Left lobe of liver (tissue), 2 donors: Measurements from ENCODE around the gene PPP1R3A. TPM values are rescaled to one million over a fixed set of nuclear protein-coding genes. Genes with fewer than 3 reads are reported as not detected.
"Not testable (repeated sequence)": the region's sequence is repeated elsewhere in the genome, so short reads cannot be mapped to it uniquely, and the experiment has no call there.

Experiments used
- ATAC-seq: fragments of 200-7000 bp; cut with Tn5 transposase; one replicate; pipeline ENCODE4 v1.9.1; 2020; ENCODE audit warnings: mild to moderate bottlenecking, moderate library complexity
- DNase-seq: peaks from one replicate; pipeline ENCODE4 v3.0.0-alpha.2; 2020; ENCODE audit warnings: low spot score
- total RNA-seq: library from RNA; stranded (reverse); gene quantifications from one replicate; pipeline ENCODE4 v1.2.1, GENCODE V29; 2021
- donor health status: DM: no; HTN: no; CAD: no; lungs with moderate emphysema.
- donor health status: DM: no; HTN: yes; CAD: no.

Gene PPP1R3A, protein sequence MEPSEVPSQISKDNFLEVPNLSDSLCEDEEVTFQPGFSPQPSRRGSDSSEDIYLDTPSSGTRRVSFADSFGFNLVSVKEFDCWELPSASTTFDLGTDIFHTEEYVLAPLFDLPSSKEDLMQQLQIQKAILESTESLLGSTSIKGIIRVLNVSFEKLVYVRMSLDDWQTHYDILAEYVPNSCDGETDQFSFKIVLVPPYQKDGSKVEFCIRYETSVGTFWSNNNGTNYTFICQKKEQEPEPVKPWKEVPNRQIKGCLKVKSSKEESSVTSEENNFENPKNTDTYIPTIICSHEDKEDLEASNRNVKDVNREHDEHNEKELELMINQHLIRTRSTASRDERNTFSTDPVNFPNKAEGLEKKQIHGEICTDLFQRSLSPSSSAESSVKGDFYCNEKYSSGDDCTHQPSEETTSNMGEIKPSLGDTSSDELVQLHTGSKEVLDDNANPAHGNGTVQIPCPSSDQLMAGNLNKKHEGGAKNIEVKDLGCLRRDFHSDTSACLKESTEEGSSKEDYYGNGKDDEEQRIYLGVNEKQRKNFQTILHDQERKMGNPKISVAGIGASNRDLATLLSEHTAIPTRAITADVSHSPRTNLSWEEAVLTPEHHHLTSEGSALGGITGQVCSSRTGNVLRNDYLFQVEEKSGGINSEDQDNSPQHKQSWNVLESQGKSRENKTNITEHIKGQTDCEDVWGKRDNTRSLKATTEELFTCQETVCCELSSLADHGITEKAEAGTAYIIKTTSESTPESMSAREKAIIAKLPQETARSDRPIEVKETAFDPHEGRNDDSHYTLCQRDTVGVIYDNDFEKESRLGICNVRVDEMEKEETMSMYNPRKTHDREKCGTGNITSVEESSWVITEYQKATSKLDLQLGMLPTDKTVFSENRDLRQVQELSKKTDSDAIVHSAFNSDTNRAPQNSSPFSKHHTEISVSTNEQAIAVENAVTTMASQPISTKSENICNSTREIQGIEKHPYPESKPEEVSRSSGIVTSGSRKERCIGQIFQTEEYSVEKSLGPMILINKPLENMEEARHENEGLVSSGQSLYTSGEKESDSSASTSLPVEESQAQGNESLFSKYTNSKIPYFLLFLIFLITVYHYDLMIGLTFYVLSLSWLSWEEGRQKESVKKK
- total RNA-seq = not detected

DNA sequence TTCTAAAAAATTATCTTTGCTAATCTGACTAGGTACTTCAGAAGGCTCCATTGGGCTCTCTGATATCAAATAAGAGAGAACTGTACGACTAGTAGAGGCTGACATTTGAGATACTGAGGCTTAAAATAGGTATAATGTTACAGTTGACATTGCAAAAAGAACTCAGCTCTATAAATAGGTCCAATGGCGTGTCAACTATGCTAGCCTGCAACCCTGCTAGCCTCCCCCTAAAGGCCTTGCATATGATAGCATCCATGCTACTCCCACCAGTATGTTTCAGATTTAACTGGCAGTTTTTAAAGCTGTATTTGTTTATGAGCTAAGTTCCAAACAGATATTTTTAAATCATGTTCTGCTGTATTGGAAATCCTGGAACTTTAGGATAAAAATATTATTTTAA, at the start of gene PPP1R3A:
PPP1R3A (minus strand) TSS at position 64 of the 400 bp plus-strand sequence; CDS start at position 51, 13 bp downstream.
- DNase-seq = no peak

DNA sequence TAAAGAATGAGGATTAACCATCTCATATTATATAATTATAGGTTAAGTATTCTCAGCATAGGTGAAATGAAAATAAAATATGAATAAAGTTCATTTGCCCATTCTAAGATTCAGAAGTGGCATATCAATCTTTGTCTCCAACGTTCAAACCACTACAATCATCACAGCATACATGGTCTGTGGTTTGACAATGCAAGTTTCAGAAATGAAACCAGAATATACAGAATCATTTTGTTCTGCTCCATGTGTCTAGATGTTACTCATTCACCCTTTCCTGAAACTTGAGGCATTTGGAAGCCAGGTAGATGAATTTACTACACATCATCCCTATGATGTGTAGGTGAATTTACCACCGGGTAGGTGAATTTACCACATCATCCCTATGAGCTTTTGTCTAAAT, 44.5 kb upstream of the PPP1R3A start:
- ATAC-seq (no peak), DNase-seq (no peak)

More for the DNA sequence above, at the start of gene PPP1R3A:
- no peak for ATAC-seq

DNA sequence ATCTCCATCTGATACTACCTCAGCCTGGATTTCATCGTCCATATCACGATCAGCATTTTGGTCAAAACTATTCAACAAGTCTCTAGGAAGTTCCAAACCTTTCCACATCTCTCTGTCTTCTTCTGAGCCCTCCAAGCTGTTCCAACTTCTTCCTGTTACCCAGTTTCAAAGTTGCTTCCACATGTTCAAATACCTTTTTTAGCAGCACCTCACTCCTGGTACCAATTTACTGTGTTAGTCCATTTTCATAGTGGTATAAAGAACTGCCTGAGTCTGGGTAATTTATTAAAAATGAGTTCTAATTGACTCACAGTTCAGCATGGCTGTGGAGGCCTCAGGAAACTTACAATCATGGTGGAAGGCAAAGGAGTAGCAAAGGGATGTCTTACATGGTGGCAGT, 41.1 kb upstream of the PPP1R3A start:
- DNase-seq (no peak), ATAC-seq (no peak)

DNA sequence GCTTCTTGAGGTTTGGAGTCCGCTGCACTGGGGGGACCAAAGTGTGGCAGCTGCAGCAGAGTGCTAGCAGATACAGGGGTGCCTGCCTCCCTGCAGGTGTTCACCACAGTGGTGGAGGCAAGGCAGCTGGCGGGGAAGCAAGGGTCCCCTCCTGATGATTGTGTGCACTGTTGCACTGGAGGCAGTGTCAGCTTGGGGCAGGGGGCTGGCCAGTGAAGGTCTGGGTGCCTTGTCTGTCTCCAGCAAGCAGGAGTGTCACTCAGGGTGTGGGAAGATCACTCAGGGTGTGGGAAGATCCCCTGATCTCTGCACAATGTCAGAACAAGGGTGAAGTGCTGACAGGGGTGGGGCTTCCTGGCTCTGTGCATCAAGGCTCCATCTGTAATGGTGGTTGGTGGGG, 36.3 kb upstream of the PPP1R3A start:
- ATAC-seq = no peak
- DNase-seq = no peak

DNA sequence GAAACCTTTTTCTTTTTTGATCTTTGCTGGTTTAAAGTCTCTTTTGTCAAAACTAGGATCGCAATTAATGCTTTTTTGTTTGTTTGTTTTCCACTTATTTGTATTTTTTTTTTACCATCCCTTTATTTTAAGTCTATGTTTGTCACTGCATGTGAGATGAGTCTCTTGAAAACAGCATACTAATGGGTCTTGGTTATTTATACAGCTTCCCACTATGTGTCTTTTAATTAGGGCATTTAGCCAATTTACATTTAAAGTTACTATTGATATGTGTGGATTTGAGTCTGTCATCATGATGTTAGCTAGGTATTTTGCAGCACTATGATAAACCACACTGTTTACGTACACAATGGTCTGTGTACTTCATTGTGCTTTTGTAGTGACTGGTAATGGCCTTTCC, 34.7 kb upstream of the PPP1R3A start:
- DNase-seq = no peak
- no peak for ATAC-seq

DNA sequence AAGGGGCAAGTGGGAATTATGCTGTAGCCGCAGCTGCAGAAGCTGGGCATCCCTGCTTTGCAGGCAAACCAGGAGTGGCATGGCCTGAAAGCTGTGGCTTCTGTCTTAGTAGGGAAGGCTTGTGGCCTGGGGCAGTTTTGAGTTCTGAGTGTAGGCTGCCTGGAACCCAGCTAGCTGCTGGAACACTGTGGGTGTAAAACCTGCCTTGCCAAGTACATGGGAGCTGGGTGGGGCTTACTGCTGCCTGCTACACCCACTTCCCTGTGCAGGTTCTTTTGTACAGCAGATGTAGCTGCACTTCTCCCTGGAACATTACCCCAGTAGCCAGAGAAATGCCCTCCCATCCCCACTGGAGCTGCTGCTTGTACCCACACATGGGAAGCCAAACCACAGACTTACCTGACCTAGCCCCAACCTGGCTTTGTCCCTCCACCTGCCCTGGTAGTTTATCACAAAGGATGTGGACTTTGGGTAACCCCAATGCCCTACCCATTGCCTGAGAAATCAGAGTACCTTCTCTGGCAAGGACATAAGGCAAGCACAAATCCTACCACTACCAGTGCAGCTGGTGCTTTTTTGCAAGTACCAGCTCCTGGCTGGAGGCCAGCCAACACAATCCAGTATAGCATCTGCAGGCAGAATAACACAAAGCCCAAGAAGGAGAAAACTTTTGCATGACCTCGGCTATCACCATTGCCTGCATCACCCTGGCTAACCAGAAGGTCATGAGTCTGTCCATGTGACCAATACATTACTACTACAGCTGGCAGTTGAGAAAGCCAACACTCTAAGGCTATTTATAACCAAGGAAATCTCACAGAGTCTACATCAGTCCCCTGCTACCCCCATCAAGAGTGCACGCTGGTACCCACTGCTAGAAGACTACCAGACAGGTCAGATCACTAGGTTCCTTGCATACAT, 26.5 kb upstream of the PPP1R3A start:
- DNase-seq = no peak
- no peak for ATAC-seq

DNA sequence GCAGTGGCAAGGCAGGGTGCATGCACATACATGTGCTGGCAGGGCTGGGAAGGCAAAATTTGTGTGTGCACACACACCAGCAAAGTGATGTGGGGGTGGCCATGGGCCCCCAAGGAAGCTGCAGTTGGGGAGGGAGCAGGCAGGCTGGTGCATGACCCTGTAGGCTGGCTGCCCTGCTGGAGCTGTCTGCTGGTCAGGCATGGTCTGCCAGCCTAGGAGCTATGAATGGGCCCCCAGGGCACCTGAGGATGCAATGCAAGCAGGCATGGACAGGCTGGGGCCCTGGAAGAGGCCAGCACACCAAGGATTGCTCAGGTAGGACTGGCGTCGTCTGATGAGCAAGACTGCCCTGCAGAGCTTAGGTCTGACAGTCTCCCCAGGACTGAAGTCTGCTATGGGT, 18.2 kb upstream of the PPP1R3A start:
- DNase-seq (no peak), ATAC-seq (no peak)

DNA sequence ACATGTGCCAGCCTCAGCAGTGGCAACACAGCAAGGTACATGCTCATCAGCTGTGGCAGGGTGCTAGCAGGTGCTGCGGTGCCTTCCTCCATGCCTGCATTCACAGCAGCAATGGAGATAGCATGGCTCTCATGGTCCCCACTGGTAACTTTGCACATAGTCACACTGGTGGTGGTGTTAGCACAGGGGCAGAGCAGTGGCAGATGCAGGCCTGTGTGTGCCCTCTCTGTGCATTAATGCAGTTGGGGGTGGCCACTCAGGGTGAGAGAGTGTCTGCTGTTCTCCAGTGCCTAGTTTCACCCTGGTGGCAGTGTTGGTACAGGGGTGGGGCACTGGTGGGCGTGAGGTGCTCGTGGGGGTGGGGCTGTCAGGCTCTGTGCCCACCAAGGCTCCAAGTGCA, 17.7 kb upstream of the PPP1R3A start:
- DNase-seq (no peak), ATAC-seq (no peak)

DNA sequence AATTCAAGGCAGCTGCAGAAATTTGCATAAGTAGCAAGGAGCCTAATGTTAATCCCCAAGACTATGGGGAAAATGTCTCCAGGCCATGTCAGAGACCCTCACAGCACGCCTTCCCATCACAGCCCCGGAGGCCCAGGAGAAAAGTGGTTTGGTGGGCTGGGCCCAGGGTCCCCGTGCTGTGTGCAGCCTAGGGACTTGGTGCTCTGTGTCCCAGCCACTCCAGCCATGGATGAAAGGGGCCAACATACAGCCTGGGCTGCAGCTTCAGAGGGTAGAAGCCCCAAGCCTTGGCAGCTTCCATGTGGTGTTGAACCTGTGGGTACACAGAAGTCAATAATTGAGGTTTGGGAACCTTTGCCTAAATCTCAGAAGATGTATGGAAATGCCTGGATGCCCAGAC, 10.6 kb upstream of the PPP1R3A start:
- ATAC-seq, DNase-seq: not testable (repeated sequence)

DNA sequence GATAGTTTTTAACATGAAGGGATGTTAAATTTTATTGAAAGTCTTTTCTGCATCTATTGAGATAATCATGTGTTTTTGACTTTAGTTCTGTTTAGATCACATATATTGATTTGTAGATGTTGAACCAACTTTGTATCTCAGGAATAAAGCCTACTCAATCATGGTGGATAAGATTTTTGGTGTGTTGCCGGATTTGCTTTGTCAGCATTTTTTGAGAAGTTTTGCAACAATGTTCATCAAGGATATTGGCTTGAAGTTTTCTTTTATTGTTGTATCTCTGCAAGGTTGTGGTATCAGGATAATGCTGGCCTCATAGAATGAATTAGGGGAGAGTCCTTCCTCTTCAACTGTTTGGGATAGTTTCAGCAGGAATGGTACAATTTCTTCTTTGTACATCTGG, 9.3 kb upstream of the PPP1R3A start:
- ATAC-seq (no peak), DNase-seq (no peak)

DNA sequence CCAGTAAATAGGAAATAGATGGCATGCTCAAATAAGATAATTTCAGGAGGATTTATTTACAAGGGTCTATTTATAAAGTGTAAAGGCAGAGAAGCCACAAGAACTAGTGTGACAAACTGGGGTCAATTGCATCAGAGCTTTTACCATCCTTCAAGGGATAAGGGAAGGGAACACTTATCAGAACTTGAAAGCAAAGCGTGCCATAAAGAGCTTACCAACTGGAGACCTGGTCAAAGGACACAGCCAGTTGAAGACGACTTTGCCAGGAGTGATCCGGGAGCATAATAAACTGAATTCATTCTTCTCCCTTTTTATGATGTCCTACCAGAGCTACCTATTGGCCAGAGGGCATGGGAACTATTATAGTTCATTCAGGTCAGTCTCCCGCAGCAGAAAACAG, 3.2 kb upstream of the PPP1R3A start:
- DNase-seq (no peak), ATAC-seq (no peak)

DNA sequence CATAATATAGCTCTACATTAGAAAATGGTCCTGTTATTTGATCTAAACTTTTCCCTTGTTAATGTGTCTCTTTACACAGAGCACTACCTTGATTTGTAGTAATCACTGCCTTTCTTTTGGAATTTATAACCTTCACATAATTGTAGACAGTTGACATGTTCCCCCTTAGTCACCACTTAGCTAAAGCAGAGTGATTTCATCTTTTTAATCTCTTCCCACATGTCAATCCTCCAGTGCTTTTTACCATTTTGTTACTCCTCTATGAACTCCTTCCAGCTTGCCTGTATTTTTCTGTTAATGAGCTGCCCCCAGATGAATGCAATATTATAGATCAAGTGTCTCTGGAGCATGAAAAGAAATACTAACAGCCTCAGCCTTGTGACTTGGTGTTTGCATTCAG, 2.6 kb upstream of the PPP1R3A start:
- ATAC-seq (no peak), DNase-seq (no peak)

DNA sequence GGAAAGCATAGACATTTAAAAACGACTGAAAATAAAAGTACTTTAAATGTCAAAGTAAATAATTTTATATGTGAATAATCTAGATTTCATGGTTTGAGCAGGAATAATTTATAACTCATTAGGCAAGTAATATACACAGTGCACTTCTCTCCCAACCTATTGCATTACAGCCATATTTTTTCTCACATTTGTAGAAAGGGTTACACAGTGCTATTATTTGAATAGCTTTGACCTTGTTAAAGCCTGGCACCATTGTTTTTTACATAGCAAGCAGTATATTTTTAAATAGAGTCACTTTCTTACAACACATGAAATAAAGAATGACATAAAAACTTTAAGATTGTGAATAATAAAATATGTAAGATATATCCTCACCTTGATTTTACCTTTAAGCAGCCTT, 969 bp downstream of the PPP1R3A start:
- no peak for DNase-seq
- ATAC-seq = no peak

DNA sequence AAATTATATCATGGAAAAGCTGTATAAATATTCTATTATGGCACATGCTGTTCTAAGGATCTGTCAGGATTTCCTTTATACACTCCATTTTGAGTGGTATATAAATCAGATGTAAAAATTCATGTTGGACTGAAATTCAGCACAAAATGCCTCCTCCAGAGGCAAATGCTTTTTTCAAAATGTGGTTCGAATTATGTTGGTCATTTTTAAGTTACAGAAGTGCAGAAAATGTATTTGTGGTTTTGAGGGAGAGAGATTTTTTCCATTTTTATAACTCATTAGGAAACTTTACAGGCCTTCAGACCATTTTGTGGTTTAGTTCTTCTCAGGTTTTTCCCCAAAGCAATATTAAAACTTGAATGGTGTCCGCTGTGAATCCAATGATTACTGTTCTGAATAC, 2.9 kb downstream of the PPP1R3A start:
- no peak for ATAC-seq

DNA sequence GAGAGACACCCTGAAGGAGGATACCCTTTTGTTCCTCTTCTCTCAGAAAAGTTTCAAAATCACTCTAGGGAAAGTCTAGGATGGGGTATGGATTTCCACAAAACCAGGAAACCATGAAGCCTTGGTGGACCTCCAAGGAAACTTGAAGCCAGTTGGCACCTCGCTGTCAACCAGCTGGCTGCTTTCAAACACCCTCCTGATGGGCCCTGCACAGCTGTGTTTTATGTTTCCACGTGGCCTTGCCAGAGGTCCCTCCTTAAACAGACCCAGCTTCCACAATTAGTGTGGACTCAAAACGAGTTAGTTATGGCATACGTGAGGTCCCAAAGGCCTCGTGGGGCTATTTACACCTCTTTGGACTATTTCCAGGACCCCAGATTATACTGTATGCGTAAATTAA, 5.9 kb downstream of the PPP1R3A start:
- DNase-seq (no peak), ATAC-seq (no peak)

More for the DNA sequence above, 2.9 kb downstream of the PPP1R3A start:
- DNase-seq = no peak

DNA sequence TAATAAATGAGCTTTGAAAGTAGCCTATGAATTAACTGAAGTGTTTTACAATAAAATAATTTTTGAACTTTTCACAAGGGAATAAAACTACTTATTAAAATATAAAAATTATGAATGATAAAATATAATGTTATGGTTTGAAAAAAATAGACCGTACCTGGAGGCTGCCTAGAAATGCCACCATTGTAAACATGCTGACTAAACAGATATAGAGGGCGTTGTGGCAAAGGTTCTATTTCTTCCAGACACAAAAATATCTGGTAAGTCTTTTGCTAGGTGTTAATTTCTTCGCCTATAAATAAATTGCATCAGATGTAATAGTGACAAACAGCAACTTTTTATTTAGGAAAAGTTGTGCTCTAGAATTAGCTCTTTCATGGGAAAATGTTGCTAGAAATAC, 11.2 kb downstream of the PPP1R3A start:
- ATAC-seq = no peak
- no peak for DNase-seq

DNA sequence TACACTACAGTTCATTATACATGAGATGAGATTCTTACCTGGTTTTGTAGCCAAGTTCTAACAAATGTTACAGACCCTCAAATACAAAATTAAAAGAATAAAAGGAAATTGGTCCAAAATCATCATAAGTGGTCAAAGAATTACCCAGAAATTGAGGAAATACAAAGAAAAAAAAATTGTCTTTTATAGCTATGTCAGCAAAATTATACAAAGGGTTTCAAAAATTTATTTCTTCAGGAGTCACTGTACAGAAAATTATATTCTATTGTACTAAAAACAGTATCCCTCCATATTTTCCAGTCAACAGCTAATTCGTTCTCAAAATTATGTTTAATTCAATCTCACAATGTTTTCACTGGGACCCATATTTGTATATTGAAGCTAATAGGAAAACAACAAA, 14.3 kb downstream of the PPP1R3A start:
- DNase-seq (no peak), ATAC-seq (no peak)

DNA sequence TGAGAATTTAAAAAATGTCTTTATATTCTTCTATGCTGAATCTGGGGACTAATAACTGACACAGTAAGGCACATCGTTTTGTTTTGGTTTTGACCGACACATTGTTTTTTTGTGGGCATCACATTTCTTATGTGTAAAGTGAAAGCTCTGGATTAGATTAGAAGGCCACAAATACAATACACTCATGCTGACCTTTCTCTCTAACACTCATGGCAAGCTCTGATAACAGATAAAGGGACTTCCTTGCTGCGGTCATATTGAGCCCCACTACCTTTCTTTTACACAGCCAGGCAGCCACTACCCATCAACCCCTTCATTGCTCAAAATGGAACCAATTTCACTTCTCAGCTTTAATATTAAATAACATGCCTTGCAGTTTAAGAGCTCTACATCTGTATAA, 26.0 kb downstream of the PPP1R3A start:
- ATAC-seq = no peak
- no peak for DNase-seq

DNA sequence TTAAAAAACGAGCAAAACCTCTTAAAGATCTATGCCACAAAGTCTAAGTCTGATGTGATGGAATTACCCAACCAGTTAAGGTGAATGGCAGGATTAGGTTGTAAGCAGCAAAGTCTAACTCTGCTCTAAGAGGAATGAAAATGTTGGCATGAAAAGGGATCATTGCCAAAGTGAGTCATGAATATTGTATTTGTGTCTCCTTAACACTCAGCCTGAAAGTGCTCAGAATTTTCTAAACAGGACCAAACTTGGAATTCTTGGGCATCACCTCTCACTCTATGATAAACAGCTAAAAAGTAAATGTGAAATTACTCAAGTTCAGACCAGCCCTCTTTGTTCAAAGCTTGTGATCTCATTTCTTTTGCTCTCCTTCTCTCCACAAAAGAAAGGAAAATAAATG, 27.0 kb downstream of the PPP1R3A start:
- no peak for DNase-seq
- ATAC-seq = no peak

DNA sequence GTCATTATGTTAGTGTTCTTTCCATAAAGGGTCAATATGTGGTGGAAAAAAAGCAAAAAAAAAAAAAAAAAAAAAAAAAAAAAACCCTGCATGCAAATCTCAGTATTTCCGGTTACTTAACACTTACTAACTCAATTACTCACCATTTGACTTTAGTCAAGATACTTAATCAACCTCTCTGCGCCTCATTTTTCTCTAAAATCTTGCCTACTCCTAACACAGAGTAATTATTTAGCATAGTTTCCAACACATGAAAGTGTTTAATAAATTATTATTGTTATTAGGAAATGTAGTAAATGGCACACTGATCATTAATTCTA, 27.8 kb downstream of the PPP1R3A start:
- DNase-seq (no peak), ATAC-seq (no peak)
